Peyer's patch (tissue), 4 donors: ENCODE measurements around the gene LIN54. TPM values are rescaled to one million over a fixed set of nuclear protein-coding genes. Genes with fewer than 3 reads are reported as not detected.

ENCODE experiments used
- DNase-seq, 3 donors: peaks; one replicate each; pipeline ENCODE4 v3.0.0-alpha.2; 2017 to 2019
- H3K27ac ChIP-seq, 4 donors: fragments of 200-600 bp; sonication (generic); one replicate each; pipeline ENCODE4 v1.5.1; 2016 to 2019
- H3K27me3 ChIP-seq, 2 donors: fragments of 200-600 bp; sonication (generic); one replicate each; pipeline ENCODE4 v1.5.1; 2019
- H3K36me3 ChIP-seq, 3 donors: fragments of 200-600 bp; sonication (generic); one replicate each; pipeline ENCODE4 v1.5.1; 2016 to 2019
- H3K4me1 ChIP-seq, 4 donors: fragments of 200-600 bp; sonication (generic); one replicate each; pipeline ENCODE4 v1.5.1; 2016 to 2019
- H3K4me3 ChIP-seq, 4 donors: fragments of 200-600 bp; sonication (generic); 1 replicate in 3 of 4; 2 replicates in 1 of 4; pipeline ENCODE4 v1.5.1; 2016 to 2019; ENCODE audit warnings: mild to moderate bottlenecking in 1 of 4
- H3K9me3 ChIP-seq, 4 donors: fragments of 200-600 bp; sonication (generic); one replicate each; pipeline ENCODE4 v1.5.1; 2016 to 2019; ENCODE audit warnings: mild to moderate bottlenecking in 1 of 4
- POLR2A ChIP-seq, 2 donors: fragments of 450-650 bp; IDR thresholded peaks; one replicate each; pipeline ENCODE4 v1.5.1; 2017; ENCODE audit warnings: antibody characterized with exemption in 2 of 2, mild to moderate bottlenecking in 2 of 2, moderate library complexity in 2 of 2
- total RNA-seq, 4 donors: library from RNA; depleted of rRNA; stranded (reverse); fragments of >200 nt; gene quantifications; one replicate each; pipeline ENCODE4 v1.1.0, GENCODE V29; 2016
- TF ChIP-seq, protein P1 (sequence below), 6 experiments: fragments of 450-650 bp in 4 of 6; fragments of 200-600 bp in 2 of 6; sonication (generic) in 1 of 6; IDR thresholded peaks; one replicate each; pipeline ENCODE4 v1.5.1; 2017 to 2019; ENCODE audit warnings: antibody characterized with exemption in 6 of 6, mild to moderate bottlenecking in 3 of 6, moderate library complexity in 1 of 6

LIN54 gene
- total RNA-seq, 4 donors from 2014 or later = 8.7 to 13.0 (median 9.4) TPM

DNA sequence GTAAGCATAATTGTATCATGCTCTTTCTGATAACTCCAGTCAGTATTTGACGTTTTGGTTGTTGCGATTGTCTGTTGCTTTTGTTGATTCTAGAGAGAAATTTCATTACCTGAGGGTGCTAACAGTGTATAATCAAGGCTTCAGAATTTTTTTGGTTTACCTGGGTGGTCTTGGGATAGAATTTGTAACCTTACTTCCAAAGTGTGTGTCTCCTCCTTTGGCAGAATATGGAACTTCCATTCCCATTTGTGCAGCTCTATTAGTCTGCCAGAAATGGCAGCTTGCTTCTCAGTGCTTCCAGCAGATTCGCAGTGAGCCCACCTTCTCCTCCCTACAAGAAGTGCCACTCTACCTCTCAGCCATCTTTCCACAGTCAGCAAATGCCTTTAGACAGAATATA lies 29.6 kb upstream of the LIN54 start:
- Histone ChIP-seq H3K4me1 (peaks cover 0 to 15% (median 1%) of the 10 kb centered on the region in 4 donors), H3K27ac (no peak overlapping the region), H3K36me3 (no peaks in the 10 kb centered on the region), H3K27me3 (no peaks in the 10 kb centered on the region), H3K9me3 (no peaks in the 10 kb centered on the region), H3K4me3 (no peak overlapping the region)
- no peak for DNase-seq
- TF ChIP-seq, protein P1, sequence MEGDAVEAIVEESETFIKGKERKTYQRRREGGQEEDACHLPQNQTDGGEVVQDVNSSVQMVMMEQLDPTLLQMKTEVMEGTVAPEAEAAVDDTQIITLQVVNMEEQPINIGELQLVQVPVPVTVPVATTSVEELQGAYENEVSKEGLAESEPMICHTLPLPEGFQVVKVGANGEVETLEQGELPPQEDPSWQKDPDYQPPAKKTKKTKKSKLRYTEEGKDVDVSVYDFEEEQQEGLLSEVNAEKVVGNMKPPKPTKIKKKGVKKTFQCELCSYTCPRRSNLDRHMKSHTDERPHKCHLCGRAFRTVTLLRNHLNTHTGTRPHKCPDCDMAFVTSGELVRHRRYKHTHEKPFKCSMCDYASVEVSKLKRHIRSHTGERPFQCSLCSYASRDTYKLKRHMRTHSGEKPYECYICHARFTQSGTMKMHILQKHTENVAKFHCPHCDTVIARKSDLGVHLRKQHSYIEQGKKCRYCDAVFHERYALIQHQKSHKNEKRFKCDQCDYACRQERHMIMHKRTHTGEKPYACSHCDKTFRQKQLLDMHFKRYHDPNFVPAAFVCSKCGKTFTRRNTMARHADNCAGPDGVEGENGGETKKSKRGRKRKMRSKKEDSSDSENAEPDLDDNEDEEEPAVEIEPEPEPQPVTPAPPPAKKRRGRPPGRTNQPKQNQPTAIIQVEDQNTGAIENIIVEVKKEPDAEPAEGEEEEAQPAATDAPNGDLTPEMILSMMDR (IDR thresholded peaks at IDR 0.05) = no peak
- TF ChIP-seq POLR2A (IDR thresholded peaks at IDR 0.05) = no peak

GRCh38 chr4:83036991-83037665 lies 26.5 kb upstream of the LIN54 start:
- H3K36me3 ChIP-seq = no peaks in the 10 kb centered on the region
- no peak overlapping the region for H3K4me3 ChIP-seq
- DNase-seq = no peak
- H3K4me1 ChIP-seq = peaks cover 0 to 15% (median 1%) of the 10 kb centered on the region in 4 donors
- no peak for TF ChIP-seq POLR2A (IDR thresholded peaks at IDR 0.05)
- TF ChIP-seq, protein P1 (IDR thresholded peaks at IDR 0.05) = no peak
- no peaks in the 10 kb centered on the region for H3K27me3 ChIP-seq
- no peaks in the 10 kb centered on the region for H3K9me3 ChIP-seq
- no peak overlapping the region for H3K27ac ChIP-seq

DNA sequence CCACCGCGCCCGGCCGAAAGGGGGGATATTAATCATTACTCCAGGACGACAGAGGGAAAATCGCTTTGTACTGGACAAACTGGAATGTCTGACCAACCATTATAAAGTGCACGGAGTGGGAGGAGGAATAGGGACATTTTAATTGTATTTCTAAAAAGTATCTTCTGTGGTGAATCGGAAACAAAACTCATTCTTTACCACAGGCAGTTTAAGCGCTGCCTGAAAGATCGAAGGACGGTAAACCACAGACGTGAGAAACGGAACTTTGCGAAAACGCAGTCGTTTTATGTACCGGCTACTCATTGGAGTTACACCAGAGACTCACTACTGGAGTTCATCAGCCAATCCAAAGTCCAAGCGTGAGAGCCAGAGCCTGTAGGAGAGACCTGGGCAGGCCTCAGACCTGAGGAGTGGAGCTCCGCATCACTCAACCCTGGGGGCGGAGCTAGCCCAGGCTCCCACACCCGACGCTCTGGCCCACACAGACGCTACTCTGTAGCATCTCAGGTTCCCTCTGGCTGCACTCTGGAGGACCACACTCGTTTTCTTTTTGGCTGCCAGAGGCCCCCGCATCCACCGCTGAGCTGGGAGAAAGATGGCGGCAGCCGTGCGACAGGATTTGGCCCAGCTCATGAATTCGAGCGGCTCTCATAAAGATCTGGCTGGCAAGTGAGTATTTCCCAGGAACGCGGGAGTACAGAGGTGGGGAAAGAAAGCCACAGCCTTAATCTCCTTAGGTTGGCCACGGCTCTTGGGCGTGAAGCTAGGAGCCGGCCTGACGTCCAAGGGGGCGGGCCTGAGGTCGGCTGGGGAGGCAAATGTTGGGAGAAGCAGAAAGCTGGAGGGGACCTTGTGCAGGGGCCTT lies 24.2 kb upstream of the LIN54 start, which contains the start of gene COPS4:
Gene COPS4, plus strand, starts transcription at position 554 of the 865 bp plus-strand sequence. Its CDS starts 42 bp downstream, at position 596.
- H3K4me3 ChIP-seq = peak within 1 kb of the TSS; percentile 57 to 85 (median 68)
- peak; percentile 54 to 83 for TF ChIP-seq POLR2A (IDR thresholded peaks at IDR 0.05)
- TF ChIP-seq, protein P1 (IDR thresholded peaks at IDR 0.05) = peak; percentile 24 to 82 (median 53)
- DNase-seq = peak; percentile 94 to 99 (median 97)
- peak within 1 kb of the TSS; percentile 82 to 93 (median 86) for H3K27ac ChIP-seq
- no peaks in the 10 kb centered on the region for H3K36me3 ChIP-seq
- peaks cover 0 to 15% (median 1%) of the 10 kb centered on the region in 4 donors for H3K4me1 ChIP-seq
- no peaks in the 10 kb centered on the region for H3K9me3 ChIP-seq
- H3K27me3 ChIP-seq = no peaks in the 10 kb centered on the region

- no peak overlapping the region for H3K27ac ChIP-seq
- no peak for TF ChIP-seq POLR2A (IDR thresholded peaks at IDR 0.05)
- TF ChIP-seq, protein P1 (IDR thresholded peaks at IDR 0.05) = no peak
These were observed 19.1 kb upstream of the LIN54 start for GRCh38 chr4:83029688-83030087.

DNA sequence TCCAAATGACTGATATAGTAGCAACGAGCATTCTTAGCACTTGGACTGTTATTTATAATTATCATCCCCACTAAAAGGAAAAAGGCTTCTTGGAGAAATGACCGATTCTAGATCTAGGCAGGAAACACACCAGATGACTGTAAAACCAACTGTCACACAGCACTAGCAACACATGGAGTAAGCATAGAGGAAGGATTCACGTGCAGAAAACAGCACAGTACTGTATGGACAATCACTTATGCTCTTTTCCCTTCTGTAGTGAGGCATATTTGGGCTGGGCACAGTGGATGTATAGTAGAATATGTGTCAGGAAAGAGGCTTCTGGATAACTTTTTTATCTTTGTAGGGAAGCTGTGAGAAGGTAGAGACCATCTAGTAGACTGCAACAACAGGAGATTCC lies 18.4 kb upstream of the LIN54 start:
- H3K4me3 ChIP-seq = no peak overlapping the region
- DNase-seq = no peak
- H3K4me1 ChIP-seq = no peaks in the 10 kb centered on the region
- no peaks in the 10 kb centered on the region for H3K9me3 ChIP-seq
- no peak overlapping the region for H3K27ac ChIP-seq
- H3K27me3 ChIP-seq = no peaks in the 10 kb centered on the region
- no peaks in the 10 kb centered on the region for H3K36me3 ChIP-seq
- TF ChIP-seq, protein P1 (IDR thresholded peaks at IDR 0.05) = no peak
- no peak for TF ChIP-seq POLR2A (IDR thresholded peaks at IDR 0.05)

More at GRCh38 chr4:83029688-83030087, 19.1 kb upstream of the LIN54 start:
- Histone ChIP-seq H3K4me3 (no peak overlapping the region), H3K27me3 (no peaks in the 10 kb centered on the region), H3K36me3 (no peaks in the 10 kb centered on the region), H3K9me3 (no peaks in the 10 kb centered on the region), H3K4me1 (no peaks in the 10 kb centered on the region)
- no peak for DNase-seq
